Measurements from ENCODE around the gene PGK2. TPM values are rescaled to one million over a fixed set of nuclear protein-coding genes. Genes with fewer than 3 reads are reported as not detected.

The PGK2 gene
- total RNA-seq, 4 donors from 2014 or later: not detected

DNA sequence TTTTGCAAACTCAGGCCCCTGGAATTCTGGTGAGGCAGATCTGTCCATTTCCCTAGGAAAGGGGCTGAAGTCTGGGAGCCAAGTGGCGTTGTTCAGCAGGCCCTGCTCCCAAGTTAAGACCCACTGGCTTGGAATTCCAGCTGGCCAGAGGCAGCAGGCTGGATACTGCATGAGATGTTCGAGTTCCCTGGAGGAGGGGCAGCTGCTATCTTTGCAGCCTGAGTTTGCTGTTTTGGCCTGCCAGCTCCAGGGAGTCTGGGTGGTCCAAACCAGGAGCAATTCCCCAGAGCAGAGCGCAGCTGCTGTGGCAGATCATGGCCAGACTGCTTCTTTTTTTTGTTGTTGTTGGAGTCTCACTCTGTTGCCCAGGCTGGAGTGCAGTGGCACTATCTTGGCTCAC, 18.2 kb upstream of the PGK2 start:
- no peak for TF ChIP-seq CTCF (IDR thresholded peaks at IDR 0.05; ENCODE audit: low read depth)

DNA sequence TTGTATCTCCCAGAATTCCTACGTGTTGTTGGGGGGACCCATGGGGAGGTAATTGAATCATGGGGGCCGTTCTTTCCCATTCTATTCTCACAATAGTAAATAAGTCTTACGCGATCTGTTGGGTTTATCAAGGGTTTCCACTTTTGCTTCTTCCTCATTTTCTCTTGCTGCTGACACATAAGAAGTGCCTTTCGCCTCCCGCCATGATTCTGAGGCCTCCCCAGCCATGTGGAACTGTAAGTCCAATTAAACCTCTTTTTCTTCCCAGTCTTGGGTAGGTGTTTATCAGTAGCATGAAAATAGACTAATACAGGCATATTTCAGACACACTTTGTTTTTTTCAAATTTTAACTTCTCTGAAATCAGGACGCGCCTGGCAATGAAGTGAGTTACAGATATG, 14.4 kb upstream of the PGK2 start:
- TF ChIP-seq CTCF (IDR thresholded peaks at IDR 0.05; ENCODE audit: low read depth): no peak

DNA sequence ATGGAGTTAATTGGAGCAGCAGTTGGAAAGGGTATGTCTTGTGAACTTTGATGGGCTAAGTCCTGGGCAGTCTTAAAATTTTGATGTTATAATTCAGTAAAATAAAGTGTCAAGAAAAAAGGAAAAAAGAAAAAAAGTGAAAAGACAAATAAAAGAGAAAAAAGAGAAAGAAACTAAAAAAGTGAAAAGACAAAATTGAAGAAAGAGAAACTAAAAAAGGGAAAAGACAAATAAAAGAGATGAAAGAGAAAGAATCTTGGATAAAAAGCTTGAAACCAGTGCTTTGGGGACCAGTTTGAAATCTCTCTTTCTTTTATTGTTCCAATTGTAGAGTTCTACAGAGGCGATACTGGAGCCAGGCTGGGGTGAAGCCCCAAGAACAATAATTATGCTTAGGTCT, 12.0 kb upstream of the PGK2 start:
- TF ChIP-seq CTCF (IDR thresholded peaks at IDR 0.05; ENCODE audit: low read depth): no peak

GRCh38 chr6:49790341-49790740, 3.3 kb upstream of the PGK2 start:
- no peak for TF ChIP-seq CTCF (IDR thresholded peaks at IDR 0.05; ENCODE audit: low read depth)

DNA sequence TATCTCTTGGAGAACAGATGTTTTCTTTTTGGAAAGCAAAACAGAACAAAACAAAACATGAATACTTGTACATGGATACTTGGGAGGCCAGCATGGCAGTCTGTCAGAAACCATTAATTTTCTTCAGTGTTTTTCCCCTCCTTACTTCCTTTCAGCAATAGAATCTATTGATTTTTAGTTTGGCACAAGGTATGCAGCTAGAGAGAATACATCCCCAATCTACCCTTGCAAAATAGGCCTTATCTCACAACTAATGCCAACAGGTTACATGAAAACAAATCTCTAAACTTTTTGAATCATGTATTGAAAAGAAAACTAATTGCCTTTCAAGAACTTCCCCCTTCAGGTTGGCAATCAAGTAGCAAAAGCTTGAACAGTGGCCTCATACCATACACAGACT, 2.8 kb downstream of the PGK2 start:
- TF ChIP-seq CTCF (IDR thresholded peaks at IDR 0.05; ENCODE audit: low read depth): no peak

DNA sequence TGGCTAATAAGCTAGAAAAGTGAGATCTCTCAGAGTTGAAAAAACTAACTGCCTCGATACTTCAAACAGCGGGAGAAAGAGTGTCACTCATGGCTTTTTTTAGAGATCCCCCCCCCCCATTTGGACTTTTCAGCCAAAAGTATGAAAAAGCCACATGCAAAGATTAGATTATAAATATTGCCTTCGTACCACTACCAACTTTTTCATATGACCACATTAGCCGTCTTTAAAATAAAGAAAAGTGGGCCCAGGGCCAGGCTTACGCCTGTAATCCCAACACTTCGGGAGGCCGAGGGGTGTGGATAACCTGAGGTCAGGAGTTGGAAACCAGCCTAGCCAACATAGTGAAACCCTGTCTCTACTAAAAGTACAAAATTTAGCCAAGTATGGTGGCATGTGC, 4.4 kb downstream of the PGK2 start:
- TF ChIP-seq CTCF (IDR thresholded peaks at IDR 0.05; ENCODE audit: low read depth): no peak

- no peak for TF ChIP-seq CTCF (IDR thresholded peaks at IDR 0.05; ENCODE audit: low read depth)
Observed at GRCh38 chr6:49782293-49782692, 4.8 kb downstream of the PGK2 start.

DNA sequence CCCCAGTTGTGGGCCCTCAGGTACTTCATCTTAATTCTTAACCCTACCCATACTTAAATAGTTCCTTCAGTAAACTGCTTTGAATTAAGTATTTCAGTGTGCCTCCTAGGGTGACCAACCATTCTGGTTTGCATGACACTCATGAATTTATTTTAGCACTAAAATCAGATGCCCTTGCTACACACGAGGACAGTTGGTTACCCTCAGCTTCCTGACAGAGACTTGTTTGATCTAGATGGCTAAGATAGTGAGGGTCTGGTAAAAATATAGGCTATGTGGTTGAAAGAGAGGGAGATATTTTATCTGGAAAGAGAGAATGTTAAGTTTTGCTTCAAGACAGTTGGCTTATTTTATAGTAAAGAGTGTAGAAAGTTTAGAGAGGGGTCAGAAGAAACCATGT, 10.6 kb downstream of the PGK2 start:
- no peak for TF ChIP-seq CTCF (IDR thresholded peaks at IDR 0.05; ENCODE audit: low read depth)
